ENCODE measurements around the gene FXYD6.

Gene FXYD6

DNA sequence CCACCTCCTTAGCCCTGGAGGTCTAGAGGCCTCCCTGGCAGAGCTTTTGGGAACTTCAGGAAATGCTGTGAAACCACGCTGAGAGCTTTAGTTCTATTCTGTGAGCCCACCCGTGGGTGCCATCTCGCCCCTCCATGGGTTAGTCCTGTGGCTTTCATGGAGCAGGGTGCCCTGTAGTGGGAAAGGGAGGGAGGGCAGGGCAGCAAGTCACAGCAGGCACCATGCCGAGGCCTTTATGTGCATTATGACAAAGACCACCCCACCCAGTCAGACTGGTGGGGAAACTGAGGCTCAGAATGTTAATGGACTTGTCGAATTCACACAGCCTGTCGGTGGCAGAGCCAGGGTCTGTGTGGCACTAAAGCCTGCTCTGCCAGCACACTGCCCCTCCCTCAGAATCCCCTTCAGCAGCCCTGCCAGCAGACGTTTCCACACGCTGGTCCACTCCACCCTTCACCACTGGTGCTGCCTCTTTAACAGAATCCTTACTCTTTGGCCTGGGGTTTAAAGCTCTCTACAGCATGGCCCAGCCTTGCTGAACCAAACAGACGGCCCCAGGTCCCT is 39.3 kb upstream of the FXYD6 start:
- peaks cover 4% of the 10 kb centered on the region; the same call in 1 of the 2 replicates for H3K4me1 ChIP-seq (ENCODE audit: insufficient read depth, low read length)
- H3K9me3 ChIP-seq (ENCODE audit: control insufficient read depth, insufficient read depth, low read length): no peaks in the 10 kb centered on the region
- H3K9ac ChIP-seq (ENCODE audit: low read depth, low read length): no peak overlapping the region

DNA sequence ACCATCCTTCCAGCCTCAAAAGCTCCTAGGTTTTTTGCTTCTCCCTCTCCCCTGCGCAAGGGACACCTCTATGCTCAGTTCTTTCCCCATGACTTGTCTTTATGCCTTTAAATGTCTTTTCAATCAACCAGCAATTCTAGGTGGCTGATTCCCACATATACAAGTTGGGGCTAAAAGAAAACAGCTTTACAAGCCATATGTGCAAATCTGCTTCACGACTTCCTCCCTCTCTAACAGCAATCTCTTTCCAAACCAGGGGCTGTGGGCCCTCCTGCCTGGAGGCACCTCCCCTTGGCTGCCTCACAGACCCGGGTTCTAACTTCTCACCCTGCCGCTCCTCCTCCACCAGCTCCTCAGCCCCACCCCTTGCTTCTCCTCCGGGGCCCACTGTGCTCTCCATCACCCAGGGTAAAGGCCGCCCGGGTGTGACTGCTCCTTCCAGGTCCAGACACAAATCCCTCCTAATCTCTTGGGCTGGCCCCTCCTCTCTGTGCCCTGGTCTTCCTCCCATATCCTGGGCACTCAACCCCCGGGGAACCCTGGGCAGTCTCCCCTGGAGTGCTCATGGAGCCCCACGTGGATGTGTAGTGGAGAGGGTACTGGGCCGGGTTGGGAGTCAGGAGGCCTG is 38.6 kb upstream of the FXYD6 start:
- Histone ChIP-seq H3K4me1 (ENCODE audit: insufficient read depth, low read length) (peaks cover 4% of the 10 kb centered on the region; the same call in 1 of the 2 replicates), H3K9ac (ENCODE audit: low read depth, low read length) (no peak overlapping the region), H3K9me3 (ENCODE audit: control insufficient read depth, insufficient read depth, low read length) (no peaks in the 10 kb centered on the region), H3K36me3 (ENCODE audit: insufficient read depth, low read length) (no peaks in the 10 kb centered on the region)

More for the DNA sequence above, 39.3 kb upstream of the FXYD6 start:
- H3K36me3 ChIP-seq (ENCODE audit: insufficient read depth, low read length): no peaks in the 10 kb centered on the region

DNA sequence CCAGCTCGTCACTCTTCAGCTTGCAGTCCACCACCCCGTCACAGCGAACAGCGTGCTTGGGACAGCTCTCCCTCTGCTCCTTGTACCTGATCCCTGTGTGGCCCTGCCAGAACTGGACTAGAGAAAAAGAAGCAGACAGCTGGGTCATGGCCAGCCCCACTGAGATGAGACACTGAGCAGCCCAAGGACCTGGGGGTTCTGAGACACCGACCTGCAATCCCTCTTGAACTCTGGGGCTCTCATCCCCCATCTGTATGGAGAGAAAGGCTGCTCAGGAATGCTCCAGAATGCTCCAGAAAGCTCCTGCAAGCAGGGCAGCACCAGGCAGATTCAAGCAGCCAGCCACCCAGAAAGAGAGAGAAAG is 37.9 kb upstream of the FXYD6 start:
- no peaks in the 10 kb centered on the region for H3K36me3 ChIP-seq (ENCODE audit: insufficient read depth, low read length)
- no peak overlapping the region for H3K9ac ChIP-seq (ENCODE audit: low read depth, low read length)
- H3K9me3 ChIP-seq (ENCODE audit: control insufficient read depth, insufficient read depth, low read length): no peaks in the 10 kb centered on the region
- H3K4me1 ChIP-seq (ENCODE audit: insufficient read depth, low read length): peaks cover 4% of the 10 kb centered on the region; the same call in 1 of the 2 replicates

DNA sequence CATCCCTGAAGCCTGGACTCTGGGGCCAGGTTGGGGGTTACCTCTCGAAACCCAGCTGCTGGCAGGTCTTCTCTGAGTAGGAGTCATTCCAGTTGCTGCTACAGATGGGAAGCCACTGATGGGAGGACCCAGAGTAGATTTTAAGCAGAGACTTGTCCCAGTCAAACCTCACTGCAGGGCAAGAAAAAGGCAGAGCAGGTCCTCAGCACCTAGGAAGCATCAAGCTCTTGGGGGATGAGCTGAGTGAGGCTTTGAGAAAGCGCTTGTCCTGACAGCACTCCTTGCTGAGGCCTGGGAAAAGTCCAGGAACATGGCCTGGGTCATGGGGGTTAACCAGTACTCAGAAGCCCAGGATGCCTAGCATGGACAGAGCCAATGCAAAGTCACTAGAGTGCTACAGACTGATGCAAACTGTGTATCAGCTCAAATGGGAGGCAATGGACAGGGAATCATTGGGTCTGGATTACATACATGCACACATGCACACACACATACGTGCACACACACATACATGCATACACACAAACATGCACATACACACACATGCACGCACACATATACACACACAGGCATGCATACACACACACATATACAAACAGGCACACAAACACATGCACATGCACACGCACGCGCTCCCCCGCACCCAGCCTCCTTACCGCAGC is 37.4 kb upstream of the FXYD6 start:
- Histone ChIP-seq H3K9ac (ENCODE audit: low read depth, low read length) (no peak overlapping the region), H3K4me1 (ENCODE audit: insufficient read depth, low read length) (peaks cover 4% of the 10 kb centered on the region; the same call in 1 of the 2 replicates), H3K9me3 (ENCODE audit: control insufficient read depth, insufficient read depth, low read length) (no peaks in the 10 kb centered on the region), H3K36me3 (ENCODE audit: insufficient read depth, low read length) (no peaks in the 10 kb centered on the region)

DNA sequence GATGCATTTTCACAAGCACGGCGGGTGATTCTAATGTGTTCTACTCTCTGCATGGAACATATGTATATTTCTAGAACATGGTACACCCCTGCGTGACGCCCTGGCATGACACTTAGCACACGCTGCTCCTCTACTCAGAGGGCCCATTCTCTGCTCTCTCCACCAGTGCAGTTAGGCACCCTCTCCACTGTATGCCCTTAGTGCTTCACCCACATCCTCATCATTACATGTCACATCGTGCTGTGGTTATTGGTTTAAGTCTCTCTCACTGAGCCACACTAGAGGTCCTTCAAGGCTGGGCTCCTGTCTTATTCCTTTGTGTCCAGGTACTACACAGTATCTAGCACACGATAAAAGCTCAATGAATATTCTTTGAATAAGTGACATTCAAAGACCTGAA is 36.0 kb upstream of the FXYD6 start:
- Histone ChIP-seq H3K9ac (ENCODE audit: low read depth, low read length) (no peak overlapping the region), H3K36me3 (ENCODE audit: insufficient read depth, low read length) (no peaks in the 10 kb centered on the region), H3K9me3 (ENCODE audit: control insufficient read depth, insufficient read depth, low read length) (no peaks in the 10 kb centered on the region), H3K4me1 (ENCODE audit: insufficient read depth, low read length) (peaks cover 8% of the 10 kb centered on the region; the same call in 1 of the 2 replicates)

DNA sequence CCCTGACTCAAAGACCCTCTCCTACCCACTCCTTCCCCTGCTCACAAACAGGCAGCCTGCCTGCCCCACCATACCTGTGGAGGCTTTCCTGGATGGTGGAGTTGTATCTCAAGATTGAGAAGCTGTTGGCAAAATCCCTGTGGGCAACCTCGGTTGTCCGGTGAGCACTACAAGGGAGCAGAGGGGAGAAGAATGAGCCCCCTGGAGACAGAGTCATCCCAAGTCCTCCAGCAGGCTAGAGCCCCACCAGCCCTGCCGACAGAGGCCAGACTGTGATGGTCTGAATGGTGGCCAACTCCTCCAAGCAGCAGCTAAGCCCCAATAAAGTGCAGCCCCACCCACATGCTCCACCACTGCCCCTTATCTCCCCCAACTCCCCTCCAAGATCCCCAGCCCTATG is 35.2 kb upstream of the FXYD6 start:
- Histone ChIP-seq H3K9ac (ENCODE audit: low read depth, low read length) (no peak overlapping the region), H3K4me1 (ENCODE audit: insufficient read depth, low read length) (peaks cover 9% of the 10 kb centered on the region; the same call in 1 of the 2 replicates), H3K9me3 (ENCODE audit: control insufficient read depth, insufficient read depth, low read length) (no peaks in the 10 kb centered on the region), H3K36me3 (ENCODE audit: insufficient read depth, low read length) (no peaks in the 10 kb centered on the region)

DNA sequence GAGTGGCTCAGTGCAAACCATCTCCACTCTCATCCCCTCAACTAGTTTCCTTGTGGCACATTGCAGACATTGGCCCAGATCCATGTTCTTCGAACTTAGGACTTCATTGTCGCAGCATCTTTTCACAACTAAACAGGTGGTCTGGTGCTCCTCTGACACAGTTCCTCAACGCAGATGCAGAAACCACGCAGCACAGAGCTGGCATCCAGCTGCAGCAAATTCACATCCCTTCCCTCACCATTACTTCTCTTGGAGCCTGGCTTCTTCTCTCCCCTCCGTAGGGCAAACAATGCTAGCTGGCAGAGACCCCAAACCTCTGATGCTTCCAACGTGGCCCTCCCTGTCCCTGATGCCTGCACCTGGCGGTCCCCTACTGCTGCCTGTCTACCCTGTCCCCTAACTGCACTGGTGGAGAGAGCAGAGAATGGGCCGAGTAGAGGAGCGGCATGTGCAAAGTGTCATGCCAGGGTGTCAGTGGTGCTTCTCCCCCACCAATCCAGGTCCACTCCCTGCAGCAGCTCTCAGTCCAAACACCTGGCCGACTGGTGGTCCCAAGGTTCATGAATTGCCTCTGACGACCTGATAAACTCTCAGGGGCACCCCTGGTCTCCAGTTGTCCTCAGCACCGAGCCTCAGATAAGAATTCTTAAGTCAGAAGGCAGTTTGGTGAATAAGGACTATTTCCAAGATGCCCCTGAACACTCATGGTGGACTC is 34.6 kb upstream of the FXYD6 start:
- no peaks in the 10 kb centered on the region for H3K36me3 ChIP-seq (ENCODE audit: insufficient read depth, low read length)
- no peak overlapping the region for H3K9ac ChIP-seq (ENCODE audit: low read depth, low read length)
- peaks cover 9% of the 10 kb centered on the region; the same call in 1 of the 2 replicates for H3K4me1 ChIP-seq (ENCODE audit: insufficient read depth, low read length)
- no peaks in the 10 kb centered on the region for H3K9me3 ChIP-seq (ENCODE audit: control insufficient read depth, insufficient read depth, low read length)

DNA sequence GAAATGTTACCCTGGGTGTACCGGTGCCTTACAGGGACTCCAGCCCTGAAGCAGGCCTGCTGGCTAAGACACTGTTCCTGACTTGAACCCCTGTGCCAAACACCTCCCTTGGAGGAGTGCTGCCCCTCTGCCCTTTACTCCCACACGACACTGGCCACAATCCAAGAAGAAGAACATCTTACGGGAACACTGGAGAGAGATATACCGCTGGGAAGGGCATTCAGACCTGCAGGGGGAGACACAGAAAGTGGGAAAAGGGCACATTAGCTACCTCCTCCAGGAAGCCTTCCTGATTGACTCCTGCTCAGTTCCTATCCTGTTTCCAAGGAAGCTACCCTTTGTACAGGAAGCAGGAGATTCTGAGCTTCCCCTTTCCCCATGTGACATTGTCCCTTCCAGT is 34.1 kb upstream of the FXYD6 start:
- no peaks in the 10 kb centered on the region for H3K9me3 ChIP-seq (ENCODE audit: control insufficient read depth, insufficient read depth, low read length)
- H3K9ac ChIP-seq (ENCODE audit: low read depth, low read length): no peak overlapping the region
- H3K36me3 ChIP-seq (ENCODE audit: insufficient read depth, low read length): no peaks in the 10 kb centered on the region
- peaks cover 9% of the 10 kb centered on the region; the same call in 1 of the 2 replicates for H3K4me1 ChIP-seq (ENCODE audit: insufficient read depth, low read length)

DNA sequence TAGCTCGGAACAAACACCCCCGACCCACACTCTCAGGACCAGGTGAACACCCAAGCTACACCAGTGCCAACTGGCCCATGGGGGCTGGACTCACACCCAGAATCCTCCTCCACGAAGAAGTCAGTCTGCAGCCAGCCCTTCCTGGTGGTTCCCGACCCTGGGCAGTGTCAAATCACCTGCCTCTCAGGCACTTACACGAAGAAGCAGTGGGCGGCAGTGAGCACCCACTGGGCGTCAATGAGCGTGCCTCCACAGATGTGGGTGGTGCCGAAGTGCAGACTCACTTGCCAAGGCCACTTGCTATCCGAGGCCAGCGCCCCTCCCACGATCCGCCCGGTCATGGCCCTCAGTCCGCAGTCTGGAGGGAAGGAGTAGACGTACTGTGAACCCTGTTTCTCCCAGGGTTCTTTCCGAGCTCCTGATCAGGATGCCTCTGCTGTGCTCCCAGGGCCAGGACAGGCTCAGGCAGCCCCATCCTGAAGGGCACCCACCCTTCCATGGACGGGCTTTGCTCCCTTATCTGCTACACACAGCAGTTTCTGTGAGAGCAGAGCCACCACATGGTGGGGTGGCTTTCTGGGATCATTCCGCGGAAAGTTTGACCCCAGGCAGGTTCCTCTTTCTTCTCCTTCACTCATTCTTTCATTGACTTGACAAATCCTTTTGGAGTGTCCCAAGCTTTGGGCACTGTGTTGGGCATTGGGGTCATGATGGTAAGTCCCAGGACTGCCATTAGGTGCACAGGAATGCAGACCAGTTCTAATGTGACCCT is 33.3 kb upstream of the FXYD6 start:
- Histone ChIP-seq H3K4me1 (ENCODE audit: insufficient read depth, low read length) (peaks cover 6% of the 10 kb centered on the region; the same call in 1 of the 2 replicates), H3K9me3 (ENCODE audit: control insufficient read depth, insufficient read depth, low read length) (no peaks in the 10 kb centered on the region), H3K9ac (ENCODE audit: low read depth, low read length) (no peak overlapping the region), H3K36me3 (ENCODE audit: insufficient read depth, low read length) (no peaks in the 10 kb centered on the region)

DNA sequence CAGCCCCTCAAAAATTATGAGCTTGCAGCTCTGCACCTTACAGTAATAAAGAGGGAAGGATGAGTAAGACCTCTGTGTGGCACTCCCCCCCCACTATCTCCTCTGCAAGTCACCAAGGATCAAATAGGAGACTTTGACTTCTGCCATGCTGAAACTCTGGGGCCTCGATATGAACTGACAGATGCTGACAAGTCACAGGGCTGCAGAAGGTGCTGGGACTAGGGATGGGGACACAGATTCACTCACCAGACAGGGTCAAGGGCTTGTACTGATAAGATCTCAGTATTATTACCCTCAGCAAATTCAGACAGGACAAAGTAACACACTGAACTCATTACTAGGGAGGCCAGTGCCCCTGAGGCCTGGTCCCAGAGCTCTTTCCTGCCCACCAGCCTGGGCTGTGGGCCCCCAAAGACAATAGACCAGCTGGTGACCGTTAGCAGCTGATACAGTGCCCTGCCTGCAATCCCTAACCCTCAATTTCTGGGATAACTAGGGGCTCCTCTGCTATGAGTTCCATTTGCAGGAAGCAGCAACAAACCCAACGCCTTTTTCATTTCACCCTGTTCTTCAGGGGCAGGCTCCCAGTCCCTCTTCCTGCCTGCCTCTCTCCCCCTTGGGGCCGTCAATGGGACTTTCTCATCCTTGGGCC is 32.6 kb upstream of the FXYD6 start:
- peaks cover 5% of the 10 kb centered on the region; the same call in 1 of the 2 replicates for H3K4me1 ChIP-seq (ENCODE audit: insufficient read depth, low read length)
- no peaks in the 10 kb centered on the region for H3K36me3 ChIP-seq (ENCODE audit: insufficient read depth, low read length)
- no peaks in the 10 kb centered on the region for H3K9me3 ChIP-seq (ENCODE audit: control insufficient read depth, insufficient read depth, low read length)
- H3K9ac ChIP-seq (ENCODE audit: low read depth, low read length): no peak overlapping the region

DNA sequence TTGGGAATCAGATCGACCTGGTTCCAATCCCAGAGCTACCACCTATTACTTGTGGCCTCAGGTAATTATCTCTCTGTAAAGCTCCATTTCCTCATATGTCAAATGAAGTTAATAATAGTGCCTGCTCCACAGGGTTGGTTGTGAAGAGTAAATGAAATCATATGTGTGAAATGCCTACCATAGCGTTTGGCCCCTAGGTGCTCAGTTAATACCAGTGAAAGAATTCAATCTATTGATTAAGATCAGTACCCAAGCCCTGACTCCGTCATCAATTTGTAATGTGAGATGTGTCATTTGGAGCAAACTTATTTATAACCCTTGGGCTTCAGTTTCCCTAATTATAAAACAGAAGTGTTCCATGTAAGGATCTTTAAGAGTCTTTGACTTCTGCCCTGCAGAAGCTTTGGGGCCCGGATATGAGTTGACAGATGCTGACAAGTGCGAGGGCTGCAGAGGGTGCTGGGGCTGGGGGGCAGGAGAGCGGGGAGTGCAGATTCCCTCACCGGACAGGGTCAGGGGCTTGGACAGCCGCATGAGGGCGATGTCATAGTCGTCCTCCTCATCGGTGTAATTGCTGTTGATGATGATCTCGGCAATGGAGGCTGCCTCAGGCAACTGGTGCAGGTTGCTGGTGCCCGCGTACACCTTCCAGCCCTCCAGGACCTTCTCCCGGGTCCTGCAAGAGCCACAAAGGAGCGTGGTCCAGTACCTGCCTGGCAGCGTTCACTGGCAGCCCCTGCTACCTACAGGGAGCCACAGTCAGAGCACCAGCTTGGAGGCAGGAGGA is 31.8 kb upstream of the FXYD6 start:
- H3K9ac ChIP-seq (ENCODE audit: low read depth, low read length): peak overlapping the region; percentile 34; the same call in 1 of the 2 replicates
- no peaks in the 10 kb centered on the region for H3K9me3 ChIP-seq (ENCODE audit: control insufficient read depth, insufficient read depth, low read length)
- H3K4me1 ChIP-seq (ENCODE audit: insufficient read depth, low read length): peaks cover 5% of the 10 kb centered on the region; the same call in 1 of the 2 replicates
- no peaks in the 10 kb centered on the region for H3K36me3 ChIP-seq (ENCODE audit: insufficient read depth, low read length)

DNA sequence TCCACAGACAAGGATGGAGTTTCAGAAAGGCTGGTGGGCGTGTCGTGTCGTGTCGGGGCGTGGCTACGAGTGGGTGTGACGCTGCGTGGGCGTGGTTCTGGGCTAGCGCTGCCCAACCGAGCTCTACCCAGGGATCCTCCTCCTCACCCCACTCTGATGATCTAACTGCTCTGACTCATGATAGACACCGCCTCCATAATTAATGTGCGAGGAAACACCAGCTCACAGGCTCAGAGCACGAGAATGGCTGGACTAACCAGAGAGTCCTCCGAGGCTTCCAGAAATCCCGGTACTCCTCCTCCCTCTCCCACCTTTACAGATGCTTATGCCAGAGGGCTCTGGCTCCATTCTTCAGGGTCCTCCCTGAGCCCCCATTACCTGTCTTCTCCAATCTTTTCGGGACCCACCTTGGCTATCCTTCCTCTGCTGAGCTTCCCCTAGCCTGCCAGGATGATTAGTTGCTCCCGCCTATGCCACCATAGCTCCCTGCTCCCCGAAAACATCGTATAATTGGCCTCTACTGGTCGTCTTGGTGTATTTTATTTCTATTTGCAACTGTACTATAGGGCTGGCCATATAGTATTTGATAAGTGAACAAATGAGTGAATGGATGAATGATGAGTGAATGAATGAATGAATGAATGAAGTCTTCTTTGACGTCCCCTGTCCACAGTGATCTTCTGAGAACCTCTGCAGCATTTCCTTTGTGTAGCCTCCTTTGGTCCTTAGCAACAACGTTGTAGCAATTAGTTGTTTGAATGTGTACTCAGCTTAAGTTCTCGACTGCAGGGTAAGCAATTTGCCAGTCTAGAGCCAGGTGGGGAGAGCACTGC is 31.0 kb upstream of the FXYD6 start:
- H3K4me1 ChIP-seq (ENCODE audit: insufficient read depth, low read length): peaks cover 5% of the 10 kb centered on the region; the same call in 1 of the 2 replicates
- H3K9ac ChIP-seq (ENCODE audit: low read depth, low read length): peak overlapping the region; percentile 34; the same call in 1 of the 2 replicates

More for the DNA sequence above, 31.0 kb upstream of the FXYD6 start:
- Histone ChIP-seq H3K9me3 (ENCODE audit: control insufficient read depth, insufficient read depth, low read length) (no peaks in the 10 kb centered on the region), H3K36me3 (ENCODE audit: insufficient read depth, low read length) (no peaks in the 10 kb centered on the region)

Data from ES-I3 (cell line).